KBM-7 (cell line): ENCODE results near the gene BLVRA.
A peak's percentile ranks its signal among the peaks of the same experiment; 100 is the strongest.

Source experiments
- DNase-seq: peaks from one replicate; pipeline ENCODE4 v3.0.0-alpha.2; 2015
- in situ Hi-C: fragments of 300-500 bp; cut with MboI; formaldehyde crosslinking; loops from 2 replicates; pipeline ENCODE4 v1.14.3; 2020; ENCODE audit warnings: low sequenced_read_pairs, low pct_unique_long_range_greater_than_20kb, mixed read lengths

The BLVRA gene

GRCh38 chr7:43843296-43843695 is 84.8 kb downstream of the BLVRA start:
- in situ Hi-C loops, result loop anchor here (25.0 kb wide), 1 partner anchor 381 kb away; no protein-coding TSS in a partner anchor
- DNase-seq, result no peak

- in situ Hi-C loops, result loop anchor here (25.0 kb wide), 1 partner anchor 382 kb away; no protein-coding TSS in a partner anchor
- DNase-seq, result no peak
These were observed 85.8 kb downstream of the BLVRA start for GRCh38 chr7:43844257-43844656.

DNA sequence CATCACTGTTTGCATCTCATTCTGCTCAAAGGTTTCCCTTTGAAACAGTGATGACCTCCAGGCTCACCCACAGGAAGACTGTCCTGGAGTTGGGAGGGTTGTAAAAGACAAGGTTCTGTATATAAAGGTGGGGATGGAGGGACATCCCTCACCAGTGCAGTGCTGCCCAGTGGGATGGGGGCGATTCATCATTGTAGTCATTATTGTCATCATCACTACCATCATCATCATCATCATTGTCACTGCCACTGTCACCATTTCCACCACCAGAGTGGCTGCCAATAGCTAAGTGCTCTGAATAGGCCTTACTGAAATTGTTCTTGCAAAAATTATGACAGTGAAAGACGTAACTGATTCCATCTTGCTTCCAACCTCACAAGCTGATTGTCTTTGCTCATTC is 86.2 kb downstream of the BLVRA start:
- in situ Hi-C loops, result loop anchor here (25.0 kb wide), 1 partner anchor 382 kb away; no protein-coding TSS in a partner anchor
- DNase-seq, result no peak

DNA sequence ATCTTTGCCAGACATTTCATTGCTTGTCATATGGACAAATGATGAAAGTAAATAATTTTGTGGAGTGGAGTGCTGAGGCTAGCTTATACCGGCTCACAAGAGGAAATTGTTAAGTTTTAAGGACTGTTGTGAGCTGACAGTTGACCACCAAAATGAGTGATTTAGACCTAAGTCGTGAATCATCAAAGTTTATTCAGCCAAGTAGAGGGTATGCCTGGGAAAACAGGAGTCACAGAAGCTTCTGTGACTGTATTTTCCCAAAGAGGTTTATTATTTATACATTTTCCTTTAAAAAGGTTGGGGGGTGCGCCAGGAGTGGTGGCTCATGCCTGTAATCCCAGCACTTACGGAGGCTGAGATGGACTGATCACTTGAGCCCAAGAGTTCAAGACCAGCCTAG is 89.0 kb downstream of the BLVRA start:
- in situ Hi-C loops, result loop anchor here (25.0 kb wide), 1 partner anchor 385 kb away; no protein-coding TSS in a partner anchor
- no peak for DNase-seq

DNA sequence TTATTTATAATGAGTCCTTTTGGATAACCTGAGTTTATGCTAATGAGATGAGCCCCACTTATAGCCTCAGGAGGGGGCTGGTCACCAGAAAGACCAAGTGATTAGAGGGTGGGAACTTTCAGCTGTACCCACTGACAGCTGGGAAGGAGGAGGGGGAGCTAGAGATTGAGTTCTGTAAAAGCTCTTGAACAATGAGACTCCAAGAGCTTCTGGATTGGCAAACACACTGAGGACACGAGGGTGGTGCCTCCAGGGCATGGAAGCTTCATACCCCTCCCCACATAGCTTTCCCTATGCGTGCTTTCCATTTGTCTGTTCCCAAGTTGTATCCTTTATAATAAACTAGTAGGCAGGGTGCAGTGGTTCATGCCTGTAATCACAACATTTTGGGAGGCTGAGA is 90.6 kb downstream of the BLVRA start:
- in situ Hi-C loops, result loop anchor here (25.0 kb wide), 1 partner anchor 387 kb away; no protein-coding TSS in a partner anchor
- no peak for DNase-seq

GRCh38 chr7:43850348-43851116 is 92.1 kb downstream of the BLVRA start:
- in situ Hi-C loops, result no loop called here
- DNase-seq, result peak; percentile 70

GRCh38 chr7:43851805-43852204 is 93.3 kb downstream of the BLVRA start:
- no peak for DNase-seq
- in situ Hi-C loops, result no loop called here

DNA sequence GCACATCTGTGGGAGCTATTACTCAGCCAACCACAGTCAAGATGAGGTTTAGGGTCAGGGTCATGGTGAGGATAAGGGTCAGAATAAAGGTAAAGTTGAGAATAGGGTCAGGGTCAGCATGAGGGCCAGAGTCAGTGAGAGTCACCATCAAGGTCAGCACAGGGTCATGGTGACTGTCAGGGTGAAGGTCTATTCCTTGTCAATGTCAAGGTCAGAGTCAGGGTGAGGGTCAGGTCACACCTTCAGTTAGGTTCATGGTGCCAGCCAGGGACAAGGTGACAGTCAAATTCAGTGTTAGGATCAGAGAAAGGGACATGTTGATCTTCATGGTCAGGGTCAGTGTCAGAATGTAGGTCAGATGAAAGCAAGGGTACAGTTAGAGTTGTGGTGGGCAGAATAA is 96.7 kb downstream of the BLVRA start:
- in situ Hi-C loops, result no loop called here
- DNase-seq, result no peak

GRCh38 chr7:43856316-43856715 is 97.8 kb downstream of the BLVRA start:
- DNase-seq, result no peak
- in situ Hi-C loops, result no loop called here
